ENCODE data around the gene TEX13A. TPM values are rescaled to one million over a fixed set of nuclear protein-coding genes. Genes with fewer than 3 reads are reported as not detected.

Gene TEX13A
- total and polyA plus RNA-seq, 10 of the 15 experiments (the other 5 are each of a cell fraction or from before 2014, with no cell fraction given), result not detected

DNA sequence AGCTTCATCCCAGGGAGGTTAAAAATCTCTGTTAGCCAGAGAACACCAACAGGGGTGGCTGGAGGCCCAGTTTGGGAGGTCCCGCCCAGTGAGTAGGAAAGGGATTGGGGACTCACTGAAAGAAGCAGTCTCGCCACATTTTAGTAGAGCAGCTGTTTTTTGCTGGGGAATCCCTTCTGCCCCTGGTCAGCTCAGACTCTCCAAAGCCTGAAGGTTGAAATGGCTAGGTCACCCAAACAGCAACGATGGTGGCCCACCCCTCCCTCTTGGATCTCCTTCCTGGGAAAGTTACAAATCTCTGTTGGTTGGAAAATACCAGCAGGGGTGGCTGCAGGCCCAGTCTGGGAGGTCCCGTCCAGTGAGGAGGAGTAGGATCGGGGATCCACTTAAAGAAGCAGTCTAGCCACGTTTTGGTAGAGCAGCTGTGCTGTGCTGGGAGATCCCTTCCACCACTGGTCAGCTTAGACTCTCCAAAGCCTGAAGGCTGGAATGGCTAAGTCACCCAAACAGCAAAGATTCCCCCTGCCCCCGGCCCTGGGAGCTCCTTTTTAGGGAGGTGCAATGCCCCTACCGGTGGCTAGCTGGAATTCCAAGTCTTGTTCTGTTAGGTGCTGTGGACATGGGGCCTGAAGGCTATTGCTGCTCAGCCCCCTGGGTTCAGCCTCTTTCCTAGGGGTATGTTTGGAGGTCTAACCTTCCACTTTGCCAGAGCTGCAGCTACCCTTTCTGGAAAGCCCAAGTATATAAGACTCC lies 40.0 kb upstream of the TEX13A start (continued):
- TF ChIP-seq, protein P1, sequence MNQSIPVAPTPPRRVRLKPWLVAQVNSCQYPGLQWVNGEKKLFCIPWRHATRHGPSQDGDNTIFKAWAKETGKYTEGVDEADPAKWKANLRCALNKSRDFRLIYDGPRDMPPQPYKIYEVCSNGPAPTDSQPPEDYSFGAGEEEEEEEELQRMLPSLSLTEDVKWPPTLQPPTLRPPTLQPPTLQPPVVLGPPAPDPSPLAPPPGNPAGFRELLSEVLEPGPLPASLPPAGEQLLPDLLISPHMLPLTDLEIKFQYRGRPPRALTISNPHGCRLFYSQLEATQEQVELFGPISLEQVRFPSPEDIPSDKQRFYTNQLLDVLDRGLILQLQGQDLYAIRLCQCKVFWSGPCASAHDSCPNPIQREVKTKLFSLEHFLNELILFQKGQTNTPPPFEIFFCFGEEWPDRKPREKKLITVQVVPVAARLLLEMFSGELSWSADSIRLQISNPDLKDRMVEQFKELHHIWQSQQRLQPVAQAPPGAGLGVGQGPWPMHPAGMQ (IDR thresholded peaks at IDR 0.05; ENCODE audit: borderline replicate concordance), result no peak
- TF ChIP-seq TAF1 (IDR thresholded peaks at IDR 0.05; ENCODE audit: borderline replicate concordance, low read depth, low read length) (no peak), PML (IDR thresholded peaks at IDR 0.05; ENCODE audit: low read length) (no peak), HCFC1 (IDR thresholded peaks at IDR 0.05; ENCODE audit: low read length) (no peak), SMARCA5 (IDR thresholded peaks at IDR 0.05) (no peak), YY1 (IDR thresholded peaks at IDR 0.05; ENCODE audit: low read depth, low read length) (no peak), IKZF2 (IDR thresholded peaks at IDR 0.05) (no peak)
- TF ChIP-seq, protein P2, sequence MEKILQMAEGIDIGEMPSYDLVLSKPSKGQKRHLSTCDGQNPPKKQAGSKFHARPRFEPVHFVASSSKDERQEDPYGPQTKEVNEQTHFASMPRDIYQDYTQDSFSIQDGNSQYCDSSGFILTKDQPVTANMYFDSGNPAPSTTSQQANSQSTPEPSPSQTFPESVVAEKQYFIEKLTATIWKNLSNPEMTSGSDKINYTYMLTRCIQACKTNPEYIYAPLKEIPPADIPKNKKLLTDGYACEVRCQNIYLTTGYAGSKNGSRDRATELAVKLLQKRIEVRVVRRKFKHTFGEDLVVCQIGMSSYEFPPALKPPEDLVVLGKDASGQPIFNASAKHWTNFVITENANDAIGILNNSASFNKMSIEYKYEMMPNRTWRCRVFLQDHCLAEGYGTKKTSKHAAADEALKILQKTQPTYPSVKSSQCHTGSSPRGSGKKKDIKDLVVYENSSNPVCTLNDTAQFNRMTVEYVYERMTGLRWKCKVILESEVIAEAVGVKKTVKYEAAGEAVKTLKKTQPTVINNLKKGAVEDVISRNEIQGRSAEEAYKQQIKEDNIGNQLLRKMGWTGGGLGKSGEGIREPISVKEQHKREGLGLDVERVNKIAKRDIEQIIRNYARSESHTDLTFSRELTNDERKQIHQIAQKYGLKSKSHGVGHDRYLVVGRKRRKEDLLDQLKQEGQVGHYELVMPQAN (conservative IDR thresholded peaks at IDR 0.05), result no peak
- TF ChIP-seq, protein P3, sequence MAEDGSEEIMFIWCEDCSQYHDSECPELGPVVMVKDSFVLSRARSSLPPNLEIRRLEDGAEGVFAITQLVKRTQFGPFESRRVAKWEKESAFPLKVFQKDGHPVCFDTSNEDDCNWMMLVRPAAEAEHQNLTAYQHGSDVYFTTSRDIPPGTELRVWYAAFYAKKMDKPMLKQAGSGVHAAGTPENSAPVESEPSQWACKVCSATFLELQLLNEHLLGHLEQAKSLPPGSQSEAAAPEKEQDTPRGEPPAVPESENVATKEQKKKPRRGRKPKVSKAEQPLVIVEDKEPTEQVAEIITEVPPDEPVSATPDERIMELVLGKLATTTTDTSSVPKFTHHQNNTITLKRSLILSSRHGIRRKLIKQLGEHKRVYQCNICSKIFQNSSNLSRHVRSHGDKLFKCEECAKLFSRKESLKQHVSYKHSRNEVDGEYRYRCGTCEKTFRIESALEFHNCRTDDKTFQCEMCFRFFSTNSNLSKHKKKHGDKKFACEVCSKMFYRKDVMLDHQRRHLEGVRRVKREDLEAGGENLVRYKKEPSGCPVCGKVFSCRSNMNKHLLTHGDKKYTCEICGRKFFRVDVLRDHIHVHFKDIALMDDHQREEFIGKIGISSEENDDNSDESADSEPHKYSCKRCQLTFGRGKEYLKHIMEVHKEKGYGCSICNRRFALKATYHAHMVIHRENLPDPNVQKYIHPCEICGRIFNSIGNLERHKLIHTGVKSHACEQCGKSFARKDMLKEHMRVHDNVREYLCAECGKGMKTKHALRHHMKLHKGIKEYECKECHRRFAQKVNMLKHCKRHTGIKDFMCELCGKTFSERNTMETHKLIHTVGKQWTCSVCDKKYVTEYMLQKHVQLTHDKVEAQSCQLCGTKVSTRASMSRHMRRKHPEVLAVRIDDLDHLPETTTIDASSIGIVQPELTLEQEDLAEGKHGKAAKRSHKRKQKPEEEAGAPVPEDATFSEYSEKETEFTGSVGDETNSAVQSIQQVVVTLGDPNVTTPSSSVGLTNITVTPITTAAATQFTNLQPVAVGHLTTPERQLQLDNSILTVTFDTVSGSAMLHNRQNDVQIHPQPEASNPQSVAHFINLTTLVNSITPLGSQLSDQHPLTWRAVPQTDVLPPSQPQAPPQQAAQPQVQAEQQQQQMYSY (CRISPR knock-in tag; IDR thresholded peaks at IDR 0.05), result no peak
- TF ChIP-seq, protein P4, sequence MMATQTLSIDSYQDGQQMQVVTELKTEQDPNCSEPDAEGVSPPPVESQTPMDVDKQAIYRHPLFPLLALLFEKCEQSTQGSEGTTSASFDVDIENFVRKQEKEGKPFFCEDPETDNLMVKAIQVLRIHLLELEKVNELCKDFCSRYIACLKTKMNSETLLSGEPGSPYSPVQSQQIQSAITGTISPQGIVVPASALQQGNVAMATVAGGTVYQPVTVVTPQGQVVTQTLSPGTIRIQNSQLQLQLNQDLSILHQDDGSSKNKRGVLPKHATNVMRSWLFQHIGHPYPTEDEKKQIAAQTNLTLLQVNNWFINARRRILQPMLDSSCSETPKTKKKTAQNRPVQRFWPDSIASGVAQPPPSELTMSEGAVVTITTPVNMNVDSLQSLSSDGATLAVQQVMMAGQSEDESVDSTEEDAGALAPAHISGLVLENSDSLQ (IDR thresholded peaks at IDR 0.05), result no peak
